Measurements from ENCODE around the gene PGS1. TPM values are rescaled to one million over a fixed set of nuclear protein-coding genes. Genes with fewer than 3 reads are reported as not detected.

PGS1 gene
- total and polyA plus RNA-seq, 10 of the 15 experiments (the other 5 are each of a cell fraction or from before 2014, with no cell fraction given): 1.3 to 37.6 (median 27.4) TPM

DNA sequence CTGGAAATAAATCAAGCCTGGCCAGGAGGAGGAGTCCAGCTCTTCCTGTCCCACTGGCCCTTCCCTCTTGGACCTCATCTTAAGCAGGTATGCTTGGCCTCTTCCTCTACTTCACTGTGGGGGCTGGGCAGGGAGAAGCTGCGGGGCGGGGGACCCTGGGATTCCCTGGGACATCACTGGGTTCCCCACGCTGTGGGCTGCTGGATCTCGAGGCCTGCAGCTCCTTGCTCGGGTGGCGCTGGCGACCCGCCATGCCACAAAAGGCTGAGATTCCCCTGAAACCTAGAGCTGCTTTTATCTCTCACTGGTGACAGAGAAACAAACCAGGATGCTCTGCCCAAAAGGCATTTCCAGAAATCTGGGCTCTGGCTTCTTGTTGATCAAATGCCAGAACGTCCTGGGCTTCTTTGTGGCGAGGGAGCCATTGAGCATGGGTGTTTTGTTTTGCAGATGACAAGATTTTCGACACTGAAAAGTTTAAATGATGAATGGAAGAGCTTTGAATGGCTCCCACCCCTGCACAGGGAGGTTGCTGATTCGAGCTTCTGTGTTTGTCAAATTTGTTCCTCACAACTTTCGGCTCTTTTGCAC is 8.6 kb upstream of the PGS1 start:
- Histone ChIP-seq H3K9ac (ENCODE audit: control insufficient read depth, insufficient read depth, low read length) (no peak overlapping the region), H3K4me2 (ENCODE audit: control insufficient read depth, insufficient read depth) (no peak overlapping the region), H4K20me1 (ENCODE audit: control insufficient read depth, insufficient read depth) (no peaks in the 10 kb centered on the region), H3K27ac (ENCODE audit: control insufficient read depth, insufficient read depth) (no peak overlapping the region), H3K79me2 (ENCODE audit: control insufficient read depth, insufficient read depth, low read length) (no peaks in the 10 kb centered on the region), H3K9me3 (replicated peaks; ENCODE audit: control insufficient read depth, insufficient read depth, low read length) (no peaks in the 10 kb centered on the region), H2AFZ (ENCODE audit: control insufficient read depth, low read depth, low read length) (no peak overlapping the region), H3K36me3 (ENCODE audit: control insufficient read depth in 2 of 2, insufficient read depth in 2 of 2, low read length in 1 of 2) (no peaks in the 10 kb centered on the region), H3K4me1 (ENCODE audit: control insufficient read depth, insufficient read depth, low read length) (peaks cover 17% of the 10 kb centered on the region), H3K27me3 (replicated peaks in 1 of 2; ENCODE audit: control insufficient read depth in 2 of 2, insufficient read depth in 2 of 2, low read length in 1 of 2) (no peaks in the 10 kb centered on the region), H3K4me3 (no peak overlapping the region)
- SMC1A ChIA-PET (ENCODE audit: uncharacterized antibody, unreplicated experiment): interaction anchor here (0.8 kb wide), 1 partner anchor 53 kb away, joined by 3 read pairs; no protein-coding TSS in a partner anchor
- in situ Hi-C loops (cut with MboI) (no loop called here), intact Hi-C loops (cut with micrococcal nuclease; ENCODE audit: unreplicated experiment) (no loop called here)
- RAD21 ChIA-PET (ENCODE audit: unreplicated experiment): interaction anchor here (0.8 to 1.8 kb wide), 2 partner anchors 9 to 11 kb away, joined by 3 to 9 read pairs; partner anchors contain the start of gene SOCS3
- 30% methylated on average over 10 of the region's 13 CpGs for WGBS (ENCODE audit: insufficient coverage, insufficient replicate concordance, low lambda C conversion rate, missing lambda C conversion rate)
- FAIRE-seq (no peak), ATAC-seq (no peak), DNase-seq (ENCODE audit: low read depth, low spot score) (no peak)
- no TSS peak for BruUV-seq (replicated peaks)
- TF ChIP-seq, protein P1, sequence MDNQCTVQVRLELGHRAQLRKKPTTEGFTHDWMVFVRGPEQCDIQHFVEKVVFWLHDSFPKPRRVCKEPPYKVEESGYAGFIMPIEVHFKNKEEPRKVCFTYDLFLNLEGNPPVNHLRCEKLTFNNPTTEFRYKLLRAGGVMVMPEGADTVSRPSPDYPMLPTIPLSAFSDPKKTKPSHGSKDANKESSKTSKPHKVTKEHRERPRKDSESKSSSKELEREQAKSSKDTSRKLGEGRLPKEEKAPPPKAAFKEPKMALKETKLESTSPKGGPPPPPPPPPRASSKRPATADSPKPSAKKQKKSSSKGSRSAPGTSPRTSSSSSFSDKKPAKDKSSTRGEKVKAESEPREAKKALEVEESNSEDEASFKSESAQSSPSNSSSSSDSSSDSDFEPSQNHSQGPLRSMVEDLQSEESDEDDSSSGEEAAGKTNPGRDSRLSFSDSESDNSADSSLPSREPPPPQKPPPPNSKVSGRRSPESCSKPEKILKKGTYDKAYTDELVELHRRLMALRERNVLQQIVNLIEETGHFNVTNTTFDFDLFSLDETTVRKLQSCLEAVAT (IDR thresholded peaks at IDR 0.05): no peak
- TF ChIP-seq RBBP5 (conservative IDR thresholded peaks at IDR 0.05) (no peak), SMAD5 (IDR thresholded peaks at IDR 0.05; ENCODE audit: low read depth) (no peak), NFYA (IDR thresholded peaks at IDR 0.05; ENCODE audit: borderline replicate concordance, low read depth, low read length) (no peak), SIN3A (IDR thresholded peaks at IDR 0.05; ENCODE audit: low read depth, low read length) (no peak), RFX5 (IDR thresholded peaks at IDR 0.05; ENCODE audit: low read depth, low read length) (no peak), MYC (IDR thresholded peaks at IDR 0.05; ENCODE audit: insufficient read depth, insufficient read length, insufficient replicate concordance, low read length, severe bottlenecking) (no peak), STAT1 (conservative IDR thresholded peaks at IDR 0.05) (no peak), SMC3 (IDR thresholded peaks at IDR 0.05; ENCODE audit: borderline replicate concordance, low read length) (no peak), TCF12 (IDR thresholded peaks at IDR 0.05; ENCODE audit: low read depth, low read length) (no peak)
- POLR2A ChIA-PET: interaction anchor here (0.6 to 1.1 kb wide), 3 partner anchors 10 to 264 kb away, joined by 3 to 6 read pairs (median 4); no protein-coding TSS in a partner anchor
- CTCF ChIA-PET: interaction anchor here (0.7 to 3.0 kb wide), 4 partner anchors 9 to 338 kb away, joined by 3 to 12 read pairs (median 7); no protein-coding TSS in a partner anchor
